Activated T-helper 1 cell treated with anti-CD3 and anti-CD28 coated beads, Interleukin-2, amount 50 U/mL, for 16 hours (primary cell): Measurements from ENCODE around the gene LZTFL1.

ENCODE experiments used
- DNase-seq, 2 donors: peaks; one replicate each; pipeline ENCODE4 v3.0.0-alpha.2; 2020; ENCODE audit warnings: low read depth in 1 of 2, low spot score in 1 of 2

LZTFL1 gene

DNA sequence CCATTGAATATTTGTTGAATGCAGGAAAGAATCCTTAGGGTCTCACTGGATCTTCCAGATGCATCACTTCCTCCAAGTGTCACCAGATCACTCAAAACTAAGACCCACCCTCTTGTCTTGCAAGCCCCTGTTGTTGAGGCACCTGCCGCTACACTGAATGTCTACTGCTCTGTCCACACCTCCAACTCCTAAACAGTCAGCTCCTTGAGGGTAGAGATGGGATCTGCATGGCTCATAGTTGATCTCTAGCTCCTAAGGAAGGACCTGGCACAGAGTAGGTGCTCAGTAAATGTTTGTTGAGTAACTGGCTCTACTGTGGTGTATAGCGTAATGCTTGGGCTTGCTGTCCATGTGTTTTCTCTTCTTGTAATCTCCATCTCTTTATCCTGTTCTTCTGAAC lies 54.4 kb downstream of the LZTFL1 start:
- no peak for DNase-seq

- no peak for DNase-seq
Observed at GRCh38 chr3:45786801-45787495, 55.0 kb downstream of the LZTFL1 start.

DNA sequence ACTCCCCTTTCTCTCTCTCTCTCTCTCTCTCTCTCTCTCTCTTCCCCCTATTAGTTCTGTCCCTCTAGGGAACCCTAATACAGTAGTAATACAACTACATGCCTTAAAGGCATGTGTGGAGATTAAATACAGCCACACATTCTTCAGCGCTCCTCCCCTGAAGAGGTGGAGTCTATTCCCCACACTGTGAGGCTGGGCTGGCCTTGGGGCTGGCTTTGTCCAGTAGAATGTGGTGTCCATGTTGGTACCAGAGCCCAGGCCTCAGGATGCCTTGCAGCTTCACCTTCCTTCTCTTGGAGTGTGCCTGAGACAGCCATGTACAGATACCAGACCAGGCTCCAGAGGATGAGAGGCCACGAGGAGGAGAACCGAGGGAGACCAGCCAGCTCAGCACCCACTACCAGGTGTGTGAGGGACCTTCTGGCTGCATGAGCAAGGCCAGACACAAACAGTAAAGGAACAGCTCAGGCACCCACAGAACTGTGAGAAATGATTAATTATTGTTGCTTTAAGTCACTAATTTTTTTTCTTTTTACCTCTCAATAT lies 56.2 kb downstream of the LZTFL1 start:
- DNase-seq = no peak

DNA sequence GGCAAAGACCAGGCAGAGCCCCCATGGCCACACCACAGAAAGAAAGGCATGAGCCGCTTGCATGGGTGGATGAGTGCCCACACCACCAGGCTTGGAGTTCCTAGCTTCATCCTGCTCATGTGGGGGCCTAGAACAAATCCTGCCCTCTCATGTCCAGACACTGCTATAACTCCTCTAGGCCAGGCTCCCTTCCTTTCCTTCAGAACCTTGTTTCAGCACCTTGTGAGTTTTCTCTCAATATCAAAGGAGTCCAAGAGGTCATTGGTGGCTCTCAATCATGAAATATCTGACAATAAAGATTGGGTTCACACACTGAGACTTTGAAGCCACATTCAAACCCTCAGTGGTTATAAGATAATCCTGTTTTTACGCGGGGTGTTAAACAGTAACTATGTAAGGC lies 58.3 kb downstream of the LZTFL1 start:
- DNase-seq = no peak

DNA sequence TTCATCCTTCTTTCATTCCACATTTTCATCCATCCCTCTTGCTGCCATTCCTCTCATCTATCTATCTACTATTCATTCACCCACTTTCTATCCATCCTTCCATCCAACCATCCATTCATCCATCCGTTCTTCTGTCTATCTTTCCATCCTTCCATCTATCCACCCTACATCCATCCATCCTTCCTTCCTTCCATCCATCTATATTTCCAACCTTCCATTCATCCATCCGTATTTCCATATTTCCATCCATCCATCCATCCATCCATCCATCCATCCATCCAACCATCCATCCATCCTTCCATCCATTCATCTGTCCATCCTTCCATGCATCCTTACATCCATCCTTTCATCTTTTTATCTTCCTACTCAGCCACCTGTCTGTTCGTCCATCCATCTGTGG lies 59.5 kb downstream of the LZTFL1 start:
- DNase-seq = no peak

DNA sequence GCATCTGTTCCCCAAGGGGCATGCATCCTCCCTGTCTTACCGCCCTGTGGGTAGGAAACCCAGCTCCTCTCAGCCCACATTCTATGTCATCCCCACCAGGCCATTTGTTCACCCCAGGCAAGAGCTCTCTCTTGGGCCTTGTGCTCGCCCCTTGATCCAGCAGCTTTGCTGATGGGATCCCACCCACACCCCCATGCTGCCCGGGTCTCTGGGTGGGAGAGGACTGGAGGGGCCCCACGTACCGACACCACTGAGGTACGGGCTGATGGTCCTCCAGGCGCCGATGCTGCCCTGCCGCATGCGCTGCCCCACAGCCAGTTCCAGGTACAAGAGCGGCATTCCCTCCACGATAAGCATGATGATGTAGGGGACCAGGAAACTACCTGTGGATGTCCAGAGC lies 60.1 kb downstream of the LZTFL1 start:
- no peak for DNase-seq

DNA sequence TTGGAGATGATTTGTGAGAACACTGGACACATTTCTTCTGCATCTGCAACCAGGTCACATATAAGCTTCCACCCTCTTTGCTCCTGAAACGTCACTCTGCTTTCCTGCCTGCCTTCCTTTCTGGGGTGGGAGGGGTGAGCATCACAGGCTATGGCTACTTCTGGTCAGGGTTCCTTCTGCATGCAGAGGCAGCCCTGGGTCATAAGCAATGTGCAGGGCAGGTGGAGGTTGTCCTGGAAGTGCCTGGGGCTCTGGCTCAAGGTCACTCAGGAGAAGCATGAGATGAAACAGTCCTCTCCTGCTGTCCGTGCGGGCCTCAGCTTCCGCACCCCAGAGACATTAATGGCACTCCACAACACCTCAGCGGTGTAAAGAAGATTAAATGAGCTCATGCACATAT lies 60.6 kb downstream of the LZTFL1 start:
- DNase-seq = no peak

DNA sequence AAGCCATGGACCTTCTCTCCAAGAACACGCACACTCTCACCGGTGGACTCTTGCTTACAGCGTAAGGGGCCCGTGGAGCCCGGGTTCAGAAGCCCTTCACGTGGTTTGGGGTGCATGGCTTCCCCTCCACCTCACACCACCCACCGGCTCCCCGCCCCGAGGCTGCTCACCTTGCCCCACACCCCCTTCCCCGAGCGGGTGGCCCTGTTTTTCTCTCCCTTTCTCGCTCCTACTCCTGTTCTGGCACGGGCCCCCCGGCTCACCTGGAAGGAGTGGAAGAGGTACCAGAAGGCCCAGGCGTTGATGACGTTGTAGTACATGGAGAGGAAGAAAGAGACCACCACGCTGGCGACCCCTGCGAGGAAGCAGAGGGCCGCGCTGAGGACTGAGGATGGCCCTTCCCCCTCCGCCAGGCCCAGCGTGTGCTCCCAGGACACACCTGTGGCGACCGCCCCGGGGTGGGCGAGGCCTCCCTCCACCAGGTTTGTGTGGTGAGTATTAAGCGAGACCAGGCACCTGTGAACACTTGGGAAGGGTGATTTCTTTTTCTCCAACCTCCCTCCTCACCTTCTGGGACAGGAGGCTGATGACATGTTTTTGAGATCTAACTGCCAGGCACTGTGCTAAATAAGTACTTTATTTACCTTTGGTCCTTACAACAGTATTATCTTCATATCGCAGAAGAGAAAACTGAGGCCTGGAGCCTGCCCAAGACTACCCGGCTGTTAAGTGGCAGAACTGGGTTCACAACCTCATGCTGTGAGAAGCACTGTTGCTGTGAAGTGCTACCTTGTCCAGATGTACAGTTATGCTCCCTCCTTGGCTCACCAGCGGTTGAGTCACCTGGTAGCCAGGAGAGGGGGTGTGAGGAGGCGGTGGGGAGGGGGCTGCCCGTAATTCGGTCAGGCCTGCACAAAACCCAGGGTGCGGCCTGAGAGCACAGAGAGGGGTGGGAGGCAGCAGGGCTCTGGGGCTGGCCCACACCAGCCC lies 61.9 kb downstream of the LZTFL1 start:
- DNase-seq = no peak

DNA sequence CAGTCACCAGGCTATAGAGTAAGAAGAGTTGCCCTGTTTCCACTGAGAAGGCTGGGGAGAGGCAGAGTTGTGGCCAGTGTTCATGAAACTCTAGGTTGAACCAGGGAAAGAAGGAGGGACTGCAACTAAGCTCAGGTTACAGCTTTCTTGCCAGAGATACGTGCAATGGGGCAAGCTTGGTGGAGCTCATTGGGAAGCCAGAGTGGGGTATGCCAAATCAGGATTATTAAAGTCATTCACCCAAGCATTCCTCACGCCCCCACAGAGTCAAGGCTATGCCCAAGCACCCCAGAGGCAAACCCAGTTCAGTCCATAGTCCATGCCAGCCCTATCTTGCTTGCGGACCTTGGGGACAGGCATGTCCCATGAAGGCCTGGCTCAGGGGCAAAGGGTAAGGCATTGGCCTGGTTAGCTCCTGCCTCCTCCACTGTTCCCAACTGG lies 63.1 kb downstream of the LZTFL1 start:
- DNase-seq = no peak

GRCh38 chr3:45777746-45778386 lies 64.1 kb downstream of the LZTFL1 start:
- no peak for DNase-seq

GRCh38 chr3:45777111-45777745 lies 64.7 kb downstream of the LZTFL1 start:
- DNase-seq = no peak

DNA sequence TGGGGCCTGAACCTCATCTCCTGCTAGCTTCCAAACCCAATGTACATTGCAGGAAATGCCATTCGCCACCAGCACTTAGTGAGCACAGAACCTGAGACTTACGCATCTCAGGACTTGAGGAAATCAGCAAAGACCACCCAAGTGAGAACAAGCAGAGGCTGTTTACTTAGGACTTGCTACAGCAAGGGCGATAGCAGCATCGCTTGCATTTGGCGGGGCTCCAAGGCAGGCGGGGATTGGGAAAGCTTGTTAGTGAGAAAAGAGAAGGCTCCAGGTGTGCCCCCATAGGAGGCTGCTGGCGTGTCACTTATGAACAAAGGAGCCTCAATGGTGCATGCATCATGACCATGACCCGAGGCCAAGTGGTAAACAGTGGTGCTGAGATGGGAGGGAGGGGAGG lies 65.3 kb downstream of the LZTFL1 start:
- DNase-seq = no peak

- no peak for DNase-seq
Observed at GRCh38 chr3:45776301-45776595, 65.7 kb downstream of the LZTFL1 start.

DNA sequence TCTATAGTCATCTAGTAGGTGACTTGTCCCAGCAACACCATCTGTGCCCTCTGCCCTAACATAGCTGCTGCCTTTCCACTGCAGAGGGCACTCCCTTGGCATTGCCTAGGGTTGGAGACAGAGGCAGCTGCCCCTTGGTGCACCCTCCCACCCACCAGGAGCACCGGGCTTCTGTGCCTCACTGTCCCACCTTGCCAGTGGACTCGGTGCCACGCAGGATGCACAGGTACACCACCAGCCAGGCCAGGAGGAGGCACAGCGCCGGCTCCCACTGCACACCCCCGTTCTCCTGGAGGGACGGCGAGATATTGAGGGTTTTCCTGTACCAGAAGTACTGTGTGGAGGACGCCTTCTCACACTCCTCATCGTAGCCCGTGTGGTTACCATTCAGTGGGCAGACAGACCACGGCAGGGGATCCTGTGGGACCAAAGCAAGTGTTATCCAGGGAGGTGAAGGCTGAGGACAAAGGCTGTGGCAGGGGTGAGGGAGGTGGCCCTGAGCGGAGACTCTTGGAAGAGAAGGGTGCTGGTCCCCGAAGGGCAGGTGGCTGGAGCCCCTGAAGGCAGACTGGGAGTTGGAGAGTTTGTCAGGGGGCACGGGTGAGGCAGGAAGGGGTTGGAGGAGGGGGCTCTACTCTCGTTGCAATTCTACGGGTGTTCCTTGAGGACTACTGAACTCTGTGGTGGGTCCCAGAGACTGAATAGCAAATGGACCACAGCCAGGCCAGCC lies 66.2 kb downstream of the LZTFL1 start:
- DNase-seq = no peak

- no peak for DNase-seq
Observed at GRCh38 chr3:45774581-45775521, 67.1 kb downstream of the LZTFL1 start.

DNA sequence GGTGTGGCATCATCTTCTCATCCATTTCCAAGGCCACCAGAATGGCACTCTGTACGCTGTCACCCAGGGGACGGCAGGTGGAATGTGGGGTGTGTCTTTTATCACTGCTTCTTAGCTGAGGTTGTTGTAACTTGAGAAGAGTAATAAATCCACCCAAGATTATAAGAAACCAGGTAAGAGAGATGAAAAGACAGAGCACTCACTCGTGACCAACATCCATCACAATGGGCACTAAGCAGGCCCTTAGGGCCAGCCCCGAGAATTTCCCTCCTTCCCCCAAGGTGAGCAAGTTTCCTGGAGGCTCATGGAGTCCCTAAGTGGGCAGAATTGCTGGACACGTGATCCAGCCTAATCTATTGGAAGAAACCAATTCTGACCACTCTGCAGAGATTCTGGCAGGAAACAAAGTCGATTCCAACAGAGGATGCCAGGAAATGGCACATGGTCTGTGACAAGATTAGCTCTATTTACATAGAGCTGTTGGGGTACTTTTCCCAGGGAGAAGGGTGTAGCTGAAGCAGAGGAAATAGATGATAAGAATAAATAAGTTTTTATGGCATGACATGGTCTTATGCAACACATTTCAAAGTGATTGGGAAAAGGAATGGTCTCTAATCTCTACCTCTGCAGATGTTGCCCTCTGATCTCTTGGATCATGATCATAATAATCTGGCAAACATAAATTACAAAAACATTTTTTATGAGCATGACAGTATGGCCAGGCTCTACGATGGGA lies 68.0 kb downstream of the LZTFL1 start:
- DNase-seq = no peak
